G401.6 (cell line): Measurements from ENCODE around the gene USP10.

ENCODE experiments used
- FAIRE-seq: peaks from 2 replicates; lab custom pipeline; 2012; peaks lifted over from hg19 to GRCh38; lab: Jason Lieb, UNC

USP10 gene

DNA sequence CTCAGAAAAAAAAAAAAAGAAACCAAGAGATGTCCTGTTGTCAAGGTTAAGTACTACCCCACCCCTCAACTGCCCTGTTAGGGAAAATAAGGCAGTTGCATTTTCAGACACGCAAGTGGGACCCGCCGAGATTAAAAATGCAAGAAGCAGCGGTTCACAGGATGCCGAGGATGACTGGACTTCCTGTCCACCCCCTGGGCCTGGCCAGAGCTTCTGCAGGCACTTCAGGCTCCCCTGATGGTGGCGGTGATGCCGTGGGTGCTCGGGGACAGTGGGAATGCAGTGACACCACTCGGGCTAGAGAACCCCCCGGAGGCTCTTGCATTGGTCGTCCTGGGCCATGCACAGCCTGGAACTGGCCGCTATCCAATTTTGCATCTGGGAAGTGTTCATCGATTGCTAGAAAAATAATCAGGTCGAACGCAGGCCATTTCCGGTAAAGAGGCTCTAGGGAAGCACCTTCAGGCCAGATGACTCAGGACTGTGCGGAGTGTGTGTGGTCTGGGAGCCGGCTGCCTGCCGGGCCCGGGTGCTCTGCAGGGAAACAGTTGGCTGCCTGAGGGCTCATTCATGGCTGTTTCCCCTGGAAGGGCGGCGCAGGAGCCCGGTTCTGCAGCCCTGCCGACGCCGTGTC is 106.6 kb downstream of the USP10 start:
- no peak for FAIRE-seq

DNA sequence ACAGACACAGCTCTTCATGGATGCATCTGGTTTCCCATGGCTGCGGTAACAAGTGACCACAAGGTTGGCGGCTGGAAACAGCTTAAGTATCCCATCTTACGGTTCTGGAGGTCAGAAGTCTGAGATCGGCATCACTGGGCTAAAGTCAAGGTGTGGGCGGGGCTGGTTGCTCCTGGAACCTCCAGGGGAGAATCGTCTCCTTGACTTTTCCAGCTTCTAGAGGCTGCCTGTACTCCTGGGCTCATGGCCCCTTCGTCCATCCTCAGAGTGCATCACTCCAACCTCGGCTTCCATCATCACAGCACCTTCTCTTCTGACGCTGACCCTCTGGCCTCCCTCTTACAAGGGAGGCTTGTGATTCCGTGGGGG is 107.1 kb downstream of the USP10 start:
- no peak for FAIRE-seq

- FAIRE-seq = no peak
Measured at GRCh38 chr16:84807776-84808175, 108.0 kb downstream of the USP10 start.

DNA sequence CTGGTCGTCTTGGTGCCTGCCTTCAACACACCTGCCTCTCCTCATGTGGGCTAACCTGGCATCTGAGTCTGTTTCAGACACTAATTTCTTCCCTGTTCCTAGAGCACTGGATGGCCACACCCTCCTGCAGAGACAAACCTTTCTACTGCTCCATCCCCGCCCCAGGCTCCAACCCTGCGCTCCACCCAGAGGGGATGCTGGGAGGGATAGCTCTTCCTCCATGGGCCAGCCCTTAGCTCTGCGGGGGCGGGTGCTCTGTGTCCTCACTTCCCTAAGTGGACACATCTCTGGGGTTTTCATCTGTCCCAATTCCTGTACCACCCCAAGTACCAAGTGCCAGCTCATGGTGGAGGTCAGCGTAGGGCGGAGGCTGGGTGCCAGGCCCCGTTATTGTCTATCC is 109.0 kb downstream of the USP10 start:
- no peak for FAIRE-seq

DNA sequence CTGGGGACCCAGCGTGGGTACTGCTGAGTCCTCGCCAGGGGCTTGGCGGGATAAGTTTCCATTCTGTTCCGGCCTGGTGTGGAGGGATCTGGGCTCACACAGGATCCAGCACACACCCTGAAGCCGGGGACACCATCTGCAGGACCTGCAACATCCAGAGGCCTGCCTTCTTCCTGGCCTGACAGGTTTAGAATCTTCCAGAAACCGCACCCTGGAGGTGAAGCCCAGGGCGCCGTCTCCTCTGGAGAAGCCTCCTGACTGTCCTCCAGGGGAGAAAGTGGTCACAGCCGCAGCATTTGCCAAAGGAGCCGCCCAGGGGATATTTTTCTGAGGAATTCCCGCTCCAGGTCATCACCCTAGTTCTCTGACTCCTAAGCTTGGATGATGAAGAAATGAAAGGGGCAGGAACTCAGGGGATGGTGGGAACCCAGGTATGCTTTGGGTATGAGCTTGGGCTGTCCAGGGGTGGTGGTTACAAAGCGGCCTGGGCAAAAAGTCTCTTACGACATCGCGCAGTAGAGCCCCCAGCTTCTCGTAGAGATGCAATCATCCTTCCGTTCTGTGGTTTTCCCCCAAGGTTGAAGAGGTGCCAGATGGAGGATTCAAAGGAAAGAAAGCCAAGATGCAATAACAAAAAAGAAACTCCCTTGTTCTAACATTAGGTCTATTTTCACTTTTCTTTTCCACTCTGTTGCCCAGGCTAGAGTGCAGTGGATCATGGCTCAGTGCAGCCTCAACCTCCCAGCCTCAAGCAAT is 110.9 kb downstream of the USP10 start:
- no peak for FAIRE-seq

- FAIRE-seq = no peak
Measured at GRCh38 chr16:84811529-84811928, 111.7 kb downstream of the USP10 start.

- no peak for FAIRE-seq
Measured at GRCh38 chr16:84813141-84813934, 113.5 kb downstream of the USP10 start.

- FAIRE-seq = no peak
Measured at GRCh38 chr16:84815462-84815861, 115.7 kb downstream of the USP10 start.

DNA sequence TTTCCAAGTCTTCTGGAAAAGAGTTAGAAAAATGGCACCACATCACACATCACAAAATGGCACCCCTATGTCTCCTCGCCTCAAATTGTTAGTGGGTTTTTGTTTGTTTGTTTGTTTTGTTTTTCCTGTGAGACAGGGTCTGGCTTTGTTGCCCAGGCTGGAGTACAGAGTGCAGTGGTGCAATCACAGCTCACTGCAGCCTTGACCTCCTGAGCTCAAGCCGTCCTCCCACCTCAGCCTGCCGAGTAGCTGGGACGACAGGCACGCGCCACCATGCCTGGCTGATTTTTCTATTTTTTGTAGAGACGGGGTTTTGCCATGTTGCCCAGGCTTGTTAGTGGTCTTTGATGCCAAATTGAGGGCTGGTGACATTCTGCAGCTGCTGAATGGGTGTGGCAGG is 116.2 kb downstream of the USP10 start:
- FAIRE-seq = no peak

DNA sequence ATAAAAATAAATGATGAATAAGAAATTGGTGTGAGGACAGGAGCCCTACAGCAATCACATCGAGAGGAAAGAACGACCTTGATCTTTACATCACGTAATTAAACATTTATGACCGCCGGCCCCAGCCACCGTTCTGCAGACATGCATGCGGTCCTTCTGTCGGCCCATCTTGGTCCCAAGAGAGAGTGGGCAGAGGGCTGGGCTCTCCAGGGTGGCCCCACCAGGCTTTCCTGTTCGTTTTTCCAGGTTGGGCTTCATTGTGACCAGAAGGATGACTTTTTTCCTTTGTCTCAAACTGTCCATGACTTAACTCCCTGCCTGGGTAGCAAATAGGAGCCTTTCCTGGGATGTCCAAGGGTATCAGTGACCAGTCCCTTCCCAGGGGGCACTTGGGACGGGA is 116.7 kb downstream of the USP10 start:
- no peak for FAIRE-seq

GRCh38 chr16:84817206-84817605 is 117.4 kb downstream of the USP10 start:
- FAIRE-seq = no peak

- FAIRE-seq = no peak
Measured at GRCh38 chr16:84817613-84818012, 117.8 kb downstream of the USP10 start.

DNA sequence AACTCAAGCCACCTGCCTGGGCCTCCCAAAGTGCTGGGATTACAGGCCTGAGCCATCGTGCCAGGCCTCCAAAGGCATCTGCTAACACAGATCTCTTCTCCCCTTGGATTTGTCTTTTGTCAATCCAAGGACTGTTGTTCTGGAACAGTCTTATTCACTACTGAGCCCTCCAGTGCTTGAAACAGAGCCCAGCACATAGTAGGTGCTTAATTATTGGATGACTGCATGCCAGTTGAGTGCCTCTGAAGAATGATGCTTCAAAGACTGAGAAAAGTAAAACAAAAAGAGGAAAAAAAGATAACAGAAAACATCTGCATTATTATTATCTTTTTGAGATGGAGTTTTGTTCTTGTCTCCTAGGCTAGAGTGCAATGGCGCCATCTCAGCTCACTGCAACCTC is 118.3 kb downstream of the USP10 start:
- FAIRE-seq = no peak

DNA sequence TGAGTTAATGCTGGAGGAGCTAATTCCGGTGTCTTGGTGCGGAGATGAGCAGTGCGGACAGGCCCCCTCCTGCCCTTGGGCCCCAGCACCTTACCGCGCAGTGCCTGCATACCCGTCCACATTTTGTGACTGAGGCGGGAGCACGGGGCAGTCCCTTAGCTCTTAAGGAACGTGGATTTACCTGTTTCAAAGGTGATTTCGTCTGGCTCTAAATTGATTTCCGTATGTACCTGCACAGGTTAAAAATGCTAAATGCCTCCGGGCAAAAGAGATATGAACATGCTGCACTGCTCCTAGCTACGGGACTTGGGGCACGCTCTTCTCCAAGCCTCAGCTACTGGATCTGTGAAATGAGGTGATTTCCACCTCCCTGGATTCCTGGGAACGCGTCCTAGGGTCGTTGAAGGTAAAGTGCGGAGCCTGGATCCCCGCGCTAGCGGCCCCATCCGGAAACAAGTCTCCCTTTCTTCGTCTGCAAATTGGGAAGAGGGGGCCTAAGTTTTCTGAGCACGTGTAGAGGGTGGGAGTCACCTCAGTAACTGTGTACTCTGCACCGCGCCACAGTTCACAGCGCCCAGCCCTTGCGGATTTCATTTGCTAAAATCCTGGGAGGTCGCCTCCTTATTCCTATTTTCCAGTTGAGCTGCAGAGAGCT is 119.3 kb downstream of the USP10 start:
- no peak for FAIRE-seq

DNA sequence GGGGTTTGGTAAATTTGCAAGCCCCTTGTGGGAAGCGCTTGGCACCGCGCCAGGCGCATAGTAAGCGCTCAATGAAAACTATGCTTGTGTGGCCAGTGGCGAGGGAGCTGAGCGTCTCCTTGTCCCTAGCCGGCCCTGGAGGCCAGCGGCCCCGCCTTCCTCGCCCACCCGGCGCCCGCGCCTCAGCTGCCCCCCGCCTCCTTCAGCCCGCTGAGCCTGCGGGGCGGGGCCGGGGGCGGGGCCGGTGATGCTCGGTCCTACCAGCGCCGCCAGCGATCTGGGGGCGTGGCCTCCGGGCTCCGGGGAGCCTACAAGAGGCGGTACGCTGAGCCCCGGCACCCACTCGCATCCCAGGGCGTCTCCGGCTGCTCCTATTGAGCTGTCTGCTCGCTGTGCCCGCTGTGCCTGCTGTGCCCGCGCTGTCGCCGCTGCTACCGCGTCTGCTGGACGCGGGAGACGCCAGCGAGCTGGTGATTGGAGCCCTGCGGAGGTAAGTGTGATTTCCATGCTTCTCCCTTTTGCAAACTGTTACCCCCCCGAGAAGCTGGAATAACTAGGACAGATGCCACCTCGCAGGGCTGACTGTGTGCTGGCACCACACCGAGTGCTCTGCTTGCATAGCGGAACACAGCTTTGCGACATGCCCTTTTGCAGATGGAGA is 120.0 kb downstream of the USP10 start, which contains the start of gene CRISPLD2:
TSS of gene CRISPLD2 (plus strand) at position 342 of the 661 bp plus-strand sequence. CDS start 18,511 bp downstream, outside the sequence.
- FAIRE-seq = no peak

DNA sequence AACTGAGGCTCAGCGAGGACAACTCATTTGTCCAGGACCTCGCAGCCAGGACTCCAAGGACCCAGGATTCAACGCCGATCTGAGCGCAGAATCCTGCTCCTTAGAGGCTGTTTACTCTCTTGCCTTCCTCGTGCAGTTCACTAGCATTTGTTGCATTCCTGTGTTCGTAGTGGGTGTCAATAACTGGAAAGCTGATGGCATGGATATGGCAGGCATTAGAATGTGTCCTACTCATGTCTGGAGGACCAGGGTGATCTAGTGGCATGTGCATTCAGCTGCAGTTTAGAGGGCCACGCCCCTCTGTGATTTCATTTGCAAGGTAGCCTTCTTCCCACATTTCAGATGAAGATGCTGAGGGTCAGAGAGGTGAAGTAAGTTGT is 120.5 kb downstream of the USP10 start:
- FAIRE-seq = no peak

GRCh38 chr16:84820771-84821170 is 121.0 kb downstream of the USP10 start:
- FAIRE-seq = no peak

GRCh38 chr16:84821179-84821578 is 121.4 kb downstream of the USP10 start:
- no peak for FAIRE-seq

DNA sequence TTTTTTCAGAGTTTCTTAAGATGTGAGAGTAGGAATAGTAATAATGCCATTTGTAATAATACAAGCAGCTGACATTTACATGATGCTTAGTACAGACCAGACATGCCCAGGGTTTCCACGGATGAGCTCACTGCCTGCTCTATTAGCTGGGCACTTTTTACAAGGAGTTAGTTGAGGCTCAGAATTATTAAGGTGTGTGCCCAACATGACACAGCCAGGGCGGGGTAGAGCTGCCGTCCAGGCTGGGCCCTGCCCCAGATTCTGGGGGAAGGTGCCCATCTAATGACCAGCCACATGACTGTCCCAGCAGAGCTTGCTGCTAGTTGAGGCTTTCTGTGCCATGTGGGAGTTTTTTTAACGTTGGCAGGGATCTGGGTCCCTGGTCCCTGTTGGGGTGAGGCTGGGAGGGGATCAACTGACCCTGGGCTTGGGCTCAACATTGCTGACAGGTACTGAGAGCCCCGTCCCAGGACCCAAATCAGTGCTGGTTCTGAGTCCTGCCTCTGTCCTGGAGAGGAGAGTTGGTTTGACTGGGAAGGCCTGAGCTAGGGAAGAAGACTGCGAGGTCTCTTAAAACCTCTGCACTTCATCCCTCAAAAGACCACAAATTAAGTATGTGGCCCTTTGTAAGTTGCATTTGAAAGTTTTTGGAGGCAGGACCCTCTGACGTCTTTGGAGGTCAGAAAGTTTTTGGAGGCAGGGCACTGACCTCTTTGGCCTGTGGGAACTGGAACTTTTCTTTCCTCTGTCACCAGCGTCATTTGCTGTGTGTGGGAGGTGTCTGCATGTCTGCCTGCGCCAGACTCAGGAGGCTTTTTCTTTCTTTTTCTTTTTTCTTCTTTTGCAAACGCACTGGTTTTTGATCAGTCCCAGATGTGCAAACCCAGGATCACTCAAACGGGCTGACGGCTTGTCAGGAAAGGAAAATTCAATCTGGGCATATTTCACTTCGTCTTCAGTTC is 122.2 kb downstream of the USP10 start:
- FAIRE-seq = no peak

DNA sequence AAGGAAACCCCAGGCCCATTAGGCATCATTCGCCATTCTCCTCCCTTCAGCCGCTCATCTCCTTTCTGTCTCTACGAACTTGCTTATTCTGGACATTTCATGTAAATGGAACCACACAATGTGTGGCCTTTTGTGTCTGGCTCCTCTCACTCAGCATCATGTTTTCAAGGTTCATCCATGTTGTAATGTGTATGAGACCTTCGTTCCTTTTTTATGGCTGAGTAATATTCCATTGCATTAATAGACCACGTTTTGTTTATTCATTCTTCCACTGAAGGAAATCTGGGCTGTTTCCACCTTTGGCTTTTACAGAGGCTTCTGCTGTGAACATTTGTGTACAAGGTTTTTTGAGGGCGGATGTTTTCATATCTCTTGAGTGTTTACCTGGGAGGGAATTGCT is 123.2 kb downstream of the USP10 start:
- no peak for FAIRE-seq

GRCh38 chr16:84823484-84823883 is 123.7 kb downstream of the USP10 start:
- no peak for FAIRE-seq
